Effector memory CD4-positive, alpha-beta T cell (primary cell): ENCODE data around the gene INTS11.

ENCODE experiments used
- DNase-seq, 3 donors: peaks; one replicate each; pipeline ENCODE4 v3.0.0-alpha.2; 2020
- H3K27ac ChIP-seq: 2 replicates; pipeline ENCODE4 v1.7.0; 2013; ENCODE audit warnings: mild to moderate bottlenecking, low read length, moderate library complexity; ENCODE audit not compliant: insufficient read depth, poor library complexity, severe bottlenecking
- H3K27me3 ChIP-seq: replicated peaks from 2 replicates; pipeline ENCODE4 v1.7.0; 2013; ENCODE audit warnings: mild to moderate bottlenecking, low read length; ENCODE audit not compliant: insufficient read depth, control insufficient read depth, poor library complexity, severe bottlenecking
- H3K36me3 ChIP-seq: 2 replicates; pipeline ENCODE4 v1.7.0; 2013; ENCODE audit warnings: mild to moderate bottlenecking, low read length, moderate library complexity; ENCODE audit not compliant: control insufficient read depth, insufficient read depth
- H3K4me1 ChIP-seq: 2 replicates; pipeline ENCODE4 v1.7.0; 2013; ENCODE audit warnings: low read length, mild to moderate bottlenecking; ENCODE audit not compliant: control insufficient read depth, insufficient read depth, poor library complexity, severe bottlenecking
- H3K4me3 ChIP-seq: 2 replicates; pipeline ENCODE4 v1.7.0; 2013; ENCODE audit warnings: low read length, low read depth, mild to moderate bottlenecking; ENCODE audit not compliant: insufficient read depth, poor library complexity, severe bottlenecking
- H3K9me3 ChIP-seq: 2 replicates; pipeline ENCODE4 v1.7.0; 2013; ENCODE audit warnings: mild to moderate bottlenecking, low read length, moderate library complexity; ENCODE audit not compliant: control insufficient read depth

Gene INTS11

DNA sequence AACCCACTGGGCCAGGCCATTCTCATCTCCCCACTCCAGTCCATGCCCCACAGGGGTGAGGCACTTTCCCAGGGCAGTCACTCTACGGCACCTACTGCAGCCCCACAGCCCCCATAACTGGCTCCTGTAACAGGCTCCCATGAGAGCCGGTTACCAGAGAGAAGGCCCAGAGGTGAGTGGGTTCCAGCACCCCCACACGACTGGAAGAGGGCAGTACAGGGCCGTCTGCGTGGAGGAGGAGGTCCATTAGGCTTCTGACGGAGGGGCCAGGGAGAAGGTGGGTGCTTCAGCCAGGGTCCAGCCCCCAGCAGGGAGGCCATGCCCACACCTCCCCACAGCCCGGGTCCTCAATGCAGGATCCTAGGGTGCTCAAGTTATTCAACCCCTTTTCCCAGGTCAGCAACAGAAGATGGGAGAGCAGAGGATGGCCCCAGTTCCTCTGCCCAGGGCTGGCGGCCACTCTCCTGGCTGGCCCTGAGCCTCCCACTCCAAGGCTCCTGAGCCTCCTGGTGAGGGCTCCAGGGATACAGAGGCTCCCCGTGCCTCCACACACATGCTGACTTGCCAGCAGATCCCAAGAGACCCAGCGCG is 18.3 kb downstream of the INTS11 start:
- Histone ChIP-seq H3K4me1 (peaks cover 35% of the 10 kb centered on the region), H3K27me3 (no peaks in the 10 kb centered on the region), H3K27ac (peak overlapping the region; percentile 48), H3K36me3 (peaks cover 11% of the 10 kb centered on the region), H3K9me3 (no peaks in the 10 kb centered on the region), H3K4me3 (peak overlapping the region; percentile 19)
- no peak for DNase-seq

DNA sequence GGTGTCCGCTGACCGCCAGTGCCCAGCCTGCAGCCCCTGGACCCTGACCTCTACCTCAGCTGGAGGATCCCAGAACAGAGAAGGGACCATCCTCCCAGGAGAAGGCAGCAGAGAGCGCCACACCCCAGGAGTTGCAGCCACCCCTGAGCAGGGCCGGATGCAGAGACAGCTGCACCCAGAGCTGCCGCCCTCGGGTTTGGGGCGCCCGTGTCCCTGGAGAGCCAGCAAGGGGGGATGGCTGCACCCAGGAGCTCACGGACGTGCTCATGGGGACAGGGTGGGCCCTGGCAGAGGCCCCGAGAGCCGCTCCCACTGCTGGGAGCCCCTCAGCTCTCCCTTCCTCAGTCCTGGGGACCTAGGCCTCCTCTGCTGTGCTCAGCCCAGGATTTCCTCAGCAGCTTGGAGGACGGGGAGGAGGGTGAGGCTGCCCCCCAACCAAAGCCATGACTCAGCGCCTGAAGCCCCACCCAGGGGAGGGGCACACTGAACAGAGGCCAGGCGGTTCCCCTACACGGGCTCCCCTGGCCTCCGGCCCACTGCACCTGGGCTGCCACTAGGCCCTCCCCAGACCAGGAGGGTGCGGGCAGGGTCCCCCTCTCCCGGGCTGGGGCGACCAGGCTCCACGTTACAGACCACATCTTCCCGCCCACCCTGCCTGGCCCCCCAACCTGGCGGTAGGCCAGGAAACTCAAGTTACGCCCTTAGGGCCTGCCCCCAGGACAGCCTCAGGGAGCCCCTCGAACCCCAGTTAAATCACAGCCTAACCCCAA is 19.0 kb downstream of the INTS11 start:
- H3K4me1 ChIP-seq, result peaks cover 35% of the 10 kb centered on the region
- peak overlapping the region; percentile 19 for H3K4me3 ChIP-seq
- H3K27ac ChIP-seq, result peak overlapping the region; percentile 48

DNA sequence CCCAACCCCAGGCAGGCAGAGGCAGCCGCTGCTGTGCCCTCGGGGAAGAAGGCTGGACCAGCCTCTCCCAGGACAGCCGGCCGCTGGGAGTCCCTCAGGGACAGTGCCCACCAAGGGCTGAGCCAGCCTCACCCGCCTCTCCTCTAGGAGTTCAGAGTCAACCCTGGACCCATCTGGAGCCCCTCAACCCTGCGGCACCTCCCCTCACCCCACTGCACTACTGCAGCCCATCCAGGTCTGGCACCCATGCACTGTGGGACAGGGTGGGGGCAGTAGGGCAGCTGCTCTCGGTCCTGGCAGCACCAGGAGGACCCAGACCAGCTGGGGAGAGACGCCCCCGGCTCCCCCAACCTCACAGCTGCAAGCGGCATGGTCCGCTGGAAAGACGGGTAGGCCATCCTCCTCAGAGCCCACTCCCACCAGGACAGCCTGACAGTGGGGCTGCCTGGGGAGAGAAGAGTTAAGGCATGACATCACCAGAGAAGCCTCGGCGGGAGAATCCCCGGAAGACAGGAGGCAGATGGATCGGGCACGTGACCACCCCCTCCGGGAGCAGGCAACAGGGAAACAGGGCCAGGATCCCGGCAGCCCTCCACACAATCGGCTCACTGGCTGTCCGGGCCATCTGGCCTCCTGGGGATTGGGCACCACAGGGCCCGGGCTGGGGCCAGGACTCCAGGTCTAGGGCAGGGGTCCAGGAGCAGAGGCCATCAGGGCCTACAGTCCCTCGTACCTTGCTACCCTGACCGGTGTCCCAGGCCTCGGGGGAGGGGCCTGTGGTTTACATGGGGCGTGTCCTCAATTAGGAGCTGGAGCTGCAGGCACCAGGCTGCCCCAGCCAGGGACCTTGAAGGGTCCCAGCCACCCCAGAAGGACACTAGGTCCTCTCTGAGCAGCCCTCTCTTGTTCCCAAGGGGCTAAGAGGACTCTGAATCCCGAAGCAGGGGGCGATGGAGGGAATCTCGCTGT is 19.8 kb downstream of the INTS11 start:
- H3K36me3 ChIP-seq, result no peaks in the 10 kb centered on the region
- H3K9me3 ChIP-seq, result no peaks in the 10 kb centered on the region
- no peak overlapping the region for H3K27ac ChIP-seq
- no peak for DNase-seq
- no peaks in the 10 kb centered on the region for H3K27me3 ChIP-seq
- peaks cover 34% of the 10 kb centered on the region for H3K4me1 ChIP-seq
- peak overlapping the region; percentile 19 for H3K4me3 ChIP-seq

More for the DNA sequence above, 19.0 kb downstream of the INTS11 start:
- H3K27me3 ChIP-seq, result no peaks in the 10 kb centered on the region
- no peaks in the 10 kb centered on the region for H3K9me3 ChIP-seq
- peaks cover 7% of the 10 kb centered on the region for H3K36me3 ChIP-seq
- peak; percentile 31 to 55 (median 47) for DNase-seq

DNA sequence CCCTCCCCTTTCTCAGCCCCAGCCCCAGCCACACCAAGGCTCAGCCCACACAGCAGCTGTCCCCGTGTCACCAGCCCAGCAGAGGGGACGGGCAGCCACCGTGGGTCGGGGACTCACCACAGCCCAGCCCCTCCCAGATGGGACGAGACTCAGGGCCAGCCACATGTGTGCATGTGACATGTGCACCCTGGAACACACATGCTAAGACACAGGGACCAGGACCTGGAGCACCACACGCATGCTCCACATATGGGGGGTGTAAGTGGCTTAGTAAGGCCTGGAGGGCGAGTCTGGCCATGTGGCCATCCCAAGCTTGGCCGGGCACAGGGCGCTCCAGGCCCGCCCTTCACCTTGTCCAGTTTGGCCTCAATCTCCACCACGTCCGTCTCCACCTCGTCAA is 20.7 kb downstream of the INTS11 start:
- Histone ChIP-seq H3K36me3 (no peaks in the 10 kb centered on the region), H3K27ac (no peak overlapping the region), H3K27me3 (no peaks in the 10 kb centered on the region), H3K9me3 (no peaks in the 10 kb centered on the region), H3K4me3 (no peak overlapping the region), H3K4me1 (peaks cover 27% of the 10 kb centered on the region)
- DNase-seq, result no peak

DNA sequence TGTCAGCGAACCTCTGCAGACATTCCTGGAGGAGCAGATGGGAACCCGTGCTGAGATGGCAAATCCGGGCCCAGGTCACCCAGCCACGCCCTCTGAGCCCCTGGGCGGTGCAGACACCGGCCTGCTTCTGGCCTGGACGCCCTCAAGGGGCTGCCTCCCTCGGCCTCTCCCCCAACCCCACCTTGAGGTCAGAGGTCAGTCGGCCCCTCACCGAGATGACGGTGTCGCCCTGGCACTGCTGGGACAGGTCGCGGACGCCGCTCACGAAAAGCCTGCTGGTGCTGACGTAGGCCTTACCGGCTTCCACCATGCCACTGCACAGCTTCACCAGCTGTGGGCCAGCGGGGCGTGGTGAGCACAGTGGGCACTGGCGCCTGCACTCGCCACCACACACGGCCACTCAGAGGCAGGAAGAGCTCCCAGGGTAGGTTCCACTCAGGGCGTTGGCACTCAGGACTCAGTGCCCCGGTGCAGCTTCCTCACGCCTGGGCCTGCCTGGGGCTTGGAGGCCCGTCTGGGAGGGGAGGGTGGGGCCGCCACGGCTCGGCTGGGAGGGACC is 21.4 kb downstream of the INTS11 start:
- Histone ChIP-seq H3K9me3 (no peaks in the 10 kb centered on the region), H3K36me3 (no peaks in the 10 kb centered on the region), H3K4me1 (peaks cover 27% of the 10 kb centered on the region), H3K4me3 (no peak overlapping the region), H3K27ac (no peak overlapping the region), H3K27me3 (no peaks in the 10 kb centered on the region)
- no peak for DNase-seq

DNA sequence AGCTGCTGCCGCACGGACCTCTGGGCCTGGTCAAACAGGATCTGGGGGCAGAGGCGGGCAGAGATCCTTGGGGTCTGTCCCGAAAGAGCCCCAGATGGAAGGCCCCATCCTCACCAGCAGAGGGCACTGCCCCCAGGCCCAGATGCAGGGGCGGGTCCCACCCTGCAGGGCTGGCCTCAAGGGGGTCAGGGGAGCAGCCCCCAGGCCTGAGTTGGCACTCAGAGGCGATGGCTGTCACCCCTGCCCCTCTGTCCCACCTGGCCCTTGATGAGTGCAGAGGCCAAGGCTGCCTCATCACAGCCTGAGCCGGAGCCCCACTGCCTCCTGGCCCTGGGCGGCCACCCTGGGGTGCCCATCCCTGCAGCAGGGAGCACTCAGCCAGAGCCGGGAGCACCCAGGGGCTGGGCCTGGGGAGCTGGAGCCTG is 22.4 kb downstream of the INTS11 start:
- Histone ChIP-seq H3K27ac (no peak overlapping the region), H3K36me3 (no peaks in the 10 kb centered on the region), H3K9me3 (no peaks in the 10 kb centered on the region), H3K4me1 (peaks cover 24% of the 10 kb centered on the region), H3K27me3 (no peaks in the 10 kb centered on the region), H3K4me3 (no peak overlapping the region)
- no peak for DNase-seq

DNA sequence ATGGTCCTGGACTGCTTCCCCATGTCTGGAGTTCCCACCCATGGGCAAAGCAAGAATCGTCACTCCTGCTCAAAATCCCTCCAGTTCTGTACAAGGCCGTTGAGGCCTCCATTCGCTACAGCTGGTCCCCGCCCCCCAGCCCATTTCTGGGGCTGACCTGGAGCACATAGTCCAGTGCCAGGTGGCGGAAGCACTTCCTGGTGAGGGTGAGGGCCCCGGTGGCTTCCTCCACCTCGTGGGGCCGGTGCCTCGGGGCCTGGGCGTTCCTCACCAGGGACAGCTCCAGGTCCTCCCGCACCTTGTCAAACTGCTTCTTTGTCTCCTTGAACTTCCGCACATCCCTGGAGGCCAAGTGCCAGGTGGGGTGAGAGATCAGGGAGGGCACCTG is 24.1 kb downstream of the INTS11 start:
- Histone ChIP-seq H3K4me3 (no peak overlapping the region), H3K4me1 (peaks cover 7% of the 10 kb centered on the region), H3K9me3 (no peaks in the 10 kb centered on the region), H3K27me3 (no peaks in the 10 kb centered on the region), H3K36me3 (no peaks in the 10 kb centered on the region), H3K27ac (no peak overlapping the region)
- DNase-seq, result no peak

DNA sequence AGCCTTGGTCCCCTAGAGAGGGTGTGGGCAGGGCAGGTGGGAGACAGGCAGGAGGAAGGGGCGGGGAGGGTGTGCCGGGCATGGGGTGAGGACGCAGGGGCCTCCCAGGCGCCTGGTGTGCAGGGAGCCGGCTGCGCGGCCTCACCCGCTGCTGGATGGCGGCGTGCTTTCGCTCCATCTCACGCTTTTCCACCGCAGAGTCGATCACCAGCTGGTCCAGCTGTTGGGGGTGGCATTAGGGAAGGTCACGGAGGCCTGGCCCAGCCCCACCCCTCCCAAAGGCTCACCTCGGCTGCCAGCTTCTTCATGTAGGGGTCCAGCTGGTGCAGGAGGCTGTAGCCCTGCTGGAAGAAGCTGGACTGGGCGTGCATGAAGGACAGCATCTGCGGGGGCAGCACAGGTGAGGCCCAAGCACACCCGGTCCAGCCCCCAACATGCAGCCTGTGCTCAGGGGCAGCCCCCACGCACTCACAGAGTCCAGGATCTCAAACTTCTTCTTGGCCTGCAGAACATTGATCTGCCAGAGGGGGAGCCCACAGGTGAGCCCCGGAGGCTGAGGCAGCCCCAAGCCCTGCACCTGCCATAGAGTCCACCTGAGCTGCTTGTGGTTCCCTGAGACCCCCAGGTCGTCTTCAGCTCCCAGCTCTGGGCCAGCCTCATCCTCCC is 24.6 kb downstream of the INTS11 start:
- Histone ChIP-seq H3K4me3 (no peak overlapping the region), H3K9me3 (no peaks in the 10 kb centered on the region), H3K27me3 (no peaks in the 10 kb centered on the region), H3K4me1 (peaks cover 2% of the 10 kb centered on the region), H3K36me3 (no peaks in the 10 kb centered on the region), H3K27ac (no peak overlapping the region)
- DNase-seq, result no peak

DNA sequence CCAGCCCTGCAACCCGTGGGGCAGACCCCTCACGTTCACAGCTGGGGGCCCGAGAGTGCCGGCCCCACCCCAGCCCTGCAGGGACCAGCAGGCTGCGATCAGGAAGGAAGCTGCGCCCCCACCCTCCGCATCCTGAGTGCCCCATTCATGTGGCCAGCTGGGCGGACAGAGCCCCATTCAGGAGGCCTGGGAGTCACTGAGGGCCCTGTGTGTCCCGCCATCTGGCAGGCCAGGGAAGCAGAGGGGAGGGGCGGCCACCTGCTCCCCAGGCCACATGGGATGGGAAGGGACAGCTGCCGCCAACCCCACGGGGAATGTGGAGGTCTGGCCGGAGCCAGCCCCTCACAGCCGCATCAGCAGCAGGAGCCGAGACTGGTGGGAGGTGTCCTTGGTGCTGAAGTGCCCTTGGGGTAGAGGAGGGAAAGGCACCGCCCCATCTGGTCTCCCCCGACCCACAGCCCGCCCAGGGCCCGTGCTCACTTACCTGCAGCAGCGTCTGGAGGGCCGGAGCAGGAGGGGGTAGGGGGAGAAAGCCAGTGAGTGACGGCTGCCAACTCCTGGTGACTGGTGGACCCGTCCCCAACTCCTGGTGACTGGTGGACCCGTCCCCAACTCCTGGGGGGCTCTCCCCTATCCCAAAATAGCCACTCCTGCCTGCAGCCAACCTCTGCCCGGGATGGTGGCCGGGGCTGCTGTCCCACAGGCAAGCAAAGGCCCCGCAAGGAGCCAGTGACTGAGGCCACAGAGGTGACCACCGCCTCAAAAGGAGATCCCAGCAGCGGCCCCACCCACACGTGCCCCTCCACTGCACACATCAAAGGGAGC is 25.4 kb downstream of the INTS11 start:
- Histone ChIP-seq H3K27me3 (no peaks in the 10 kb centered on the region), H3K27ac (no peak overlapping the region), H3K36me3 (no peaks in the 10 kb centered on the region), H3K4me3 (no peak overlapping the region), H3K4me1 (no peaks in the 10 kb centered on the region), H3K9me3 (no peaks in the 10 kb centered on the region)
- no peak for DNase-seq
